ENCODE results near the gene TIMM17A. TPM values are rescaled to one million over a fixed set of nuclear protein-coding genes. Genes with fewer than 3 reads are reported as not detected.

Gene TIMM17A
- total RNA-seq, 1 experiment from 2014 or later: 56.1 TPM

DNA sequence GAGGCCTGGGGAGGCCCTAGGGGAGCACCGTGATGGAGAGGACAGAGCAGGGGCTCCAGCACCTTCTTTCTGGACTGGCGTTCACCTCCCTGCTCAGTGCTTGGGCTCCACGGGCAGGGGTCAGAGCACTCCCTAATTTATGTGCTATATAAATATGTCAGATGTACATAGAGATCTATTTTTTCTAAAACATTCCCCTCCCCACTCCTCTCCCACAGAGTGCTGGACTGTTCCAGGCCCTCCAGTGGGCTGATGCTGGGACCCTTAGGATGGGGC lies 60.3 kb downstream of the TIMM17A start:
- DNase-seq (ENCODE audit: low spot score): no peak
- Mint-ChIP-seq H3K9me3 (no peaks in the 10 kb centered on the region), H3K4me3 (no peak overlapping the region), H3K27ac (no peak overlapping the region), H3K27me3 (ENCODE audit: low read depth) (no peaks in the 10 kb centered on the region), H3K36me3 (peaks cover 11% of the 10 kb centered on the region), H3K4me1 (peaks cover 30% of the 10 kb centered on the region)
- ChIA-PET CTCF (interaction anchor here (2.0 kb wide), 1 partner anchor 10 kb away, joined by 4 read pairs; no protein-coding TSS in a partner anchor), POLR2A (interaction anchor here (0.6 to 1.2 kb wide), 2 partner anchors 30 to 119 kb away, joined by 3 to 5 read pairs; no protein-coding TSS in a partner anchor)
- ATAC-seq: no peak
- TF ChIP-seq, protein P1, sequence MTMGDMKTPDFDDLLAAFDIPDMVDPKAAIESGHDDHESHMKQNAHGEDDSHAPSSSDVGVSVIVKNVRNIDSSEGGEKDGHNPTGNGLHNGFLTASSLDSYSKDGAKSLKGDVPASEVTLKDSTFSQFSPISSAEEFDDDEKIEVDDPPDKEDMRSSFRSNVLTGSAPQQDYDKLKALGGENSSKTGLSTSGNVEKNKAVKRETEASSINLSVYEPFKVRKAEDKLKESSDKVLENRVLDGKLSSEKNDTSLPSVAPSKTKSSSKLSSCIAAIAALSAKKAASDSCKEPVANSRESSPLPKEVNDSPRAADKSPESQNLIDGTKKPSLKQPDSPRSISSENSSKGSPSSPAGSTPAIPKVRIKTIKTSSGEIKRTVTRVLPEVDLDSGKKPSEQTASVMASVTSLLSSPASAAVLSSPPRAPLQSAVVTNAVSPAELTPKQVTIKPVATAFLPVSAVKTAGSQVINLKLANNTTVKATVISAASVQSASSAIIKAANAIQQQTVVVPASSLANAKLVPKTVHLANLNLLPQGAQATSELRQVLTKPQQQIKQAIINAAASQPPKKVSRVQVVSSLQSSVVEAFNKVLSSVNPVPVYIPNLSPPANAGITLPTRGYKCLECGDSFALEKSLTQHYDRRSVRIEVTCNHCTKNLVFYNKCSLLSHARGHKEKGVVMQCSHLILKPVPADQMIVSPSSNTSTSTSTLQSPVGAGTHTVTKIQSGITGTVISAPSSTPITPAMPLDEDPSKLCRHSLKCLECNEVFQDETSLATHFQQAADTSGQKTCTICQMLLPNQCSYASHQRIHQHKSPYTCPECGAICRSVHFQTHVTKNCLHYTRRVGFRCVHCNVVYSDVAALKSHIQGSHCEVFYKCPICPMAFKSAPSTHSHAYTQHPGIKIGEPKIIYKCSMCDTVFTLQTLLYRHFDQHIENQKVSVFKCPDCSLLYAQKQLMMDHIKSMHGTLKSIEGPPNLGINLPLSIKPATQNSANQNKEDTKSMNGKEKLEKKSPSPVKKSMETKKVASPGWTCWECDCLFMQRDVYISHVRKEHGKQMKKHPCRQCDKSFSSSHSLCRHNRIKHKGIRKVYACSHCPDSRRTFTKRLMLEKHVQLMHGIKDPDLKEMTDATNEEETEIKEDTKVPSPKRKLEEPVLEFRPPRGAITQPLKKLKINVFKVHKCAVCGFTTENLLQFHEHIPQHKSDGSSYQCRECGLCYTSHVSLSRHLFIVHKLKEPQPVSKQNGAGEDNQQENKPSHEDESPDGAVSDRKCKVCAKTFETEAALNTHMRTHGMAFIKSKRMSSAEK (CRISPR knock-in tag; IDR thresholded peaks at IDR 0.05; ENCODE audit: borderline replicate concordance): no peak
- TF ChIP-seq FOXP1 (CRISPR knock-in tag; IDR thresholded peaks at IDR 0.05; ENCODE audit: borderline replicate concordance) (no peak), JUN (CRISPR knock-in tag; IDR thresholded peaks at IDR 0.05) (no peak), KAT7 (CRISPR knock-in tag; IDR thresholded peaks at IDR 0.05; ENCODE audit: borderline replicate concordance) (no peak), FOXJ3 (CRISPR knock-in tag; IDR thresholded peaks at IDR 0.05; ENCODE audit: borderline replicate concordance) (no peak), RELA (CRISPR knock-in tag; IDR thresholded peaks at IDR 0.05; ENCODE audit: borderline replicate concordance) (no peak), ZBTB21 (CRISPR knock-in tag; IDR thresholded peaks at IDR 0.05; ENCODE audit: borderline replicate concordance) (no peak)
- TF ChIP-seq, protein P2, sequence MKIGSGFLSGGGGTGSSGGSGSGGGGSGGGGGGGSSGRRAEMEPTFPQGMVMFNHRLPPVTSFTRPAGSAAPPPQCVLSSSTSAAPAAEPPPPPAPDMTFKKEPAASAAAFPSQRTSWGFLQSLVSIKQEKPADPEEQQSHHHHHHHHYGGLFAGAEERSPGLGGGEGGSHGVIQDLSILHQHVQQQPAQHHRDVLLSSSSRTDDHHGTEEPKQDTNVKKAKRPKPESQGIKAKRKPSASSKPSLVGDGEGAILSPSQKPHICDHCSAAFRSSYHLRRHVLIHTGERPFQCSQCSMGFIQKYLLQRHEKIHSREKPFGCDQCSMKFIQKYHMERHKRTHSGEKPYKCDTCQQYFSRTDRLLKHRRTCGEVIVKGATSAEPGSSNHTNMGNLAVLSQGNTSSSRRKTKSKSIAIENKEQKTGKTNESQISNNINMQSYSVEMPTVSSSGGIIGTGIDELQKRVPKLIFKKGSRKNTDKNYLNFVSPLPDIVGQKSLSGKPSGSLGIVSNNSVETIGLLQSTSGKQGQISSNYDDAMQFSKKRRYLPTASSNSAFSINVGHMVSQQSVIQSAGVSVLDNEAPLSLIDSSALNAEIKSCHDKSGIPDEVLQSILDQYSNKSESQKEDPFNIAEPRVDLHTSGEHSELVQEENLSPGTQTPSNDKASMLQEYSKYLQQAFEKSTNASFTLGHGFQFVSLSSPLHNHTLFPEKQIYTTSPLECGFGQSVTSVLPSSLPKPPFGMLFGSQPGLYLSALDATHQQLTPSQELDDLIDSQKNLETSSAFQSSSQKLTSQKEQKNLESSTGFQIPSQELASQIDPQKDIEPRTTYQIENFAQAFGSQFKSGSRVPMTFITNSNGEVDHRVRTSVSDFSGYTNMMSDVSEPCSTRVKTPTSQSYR (CRISPR knock-in tag; IDR thresholded peaks at IDR 0.05): no peak

DNA sequence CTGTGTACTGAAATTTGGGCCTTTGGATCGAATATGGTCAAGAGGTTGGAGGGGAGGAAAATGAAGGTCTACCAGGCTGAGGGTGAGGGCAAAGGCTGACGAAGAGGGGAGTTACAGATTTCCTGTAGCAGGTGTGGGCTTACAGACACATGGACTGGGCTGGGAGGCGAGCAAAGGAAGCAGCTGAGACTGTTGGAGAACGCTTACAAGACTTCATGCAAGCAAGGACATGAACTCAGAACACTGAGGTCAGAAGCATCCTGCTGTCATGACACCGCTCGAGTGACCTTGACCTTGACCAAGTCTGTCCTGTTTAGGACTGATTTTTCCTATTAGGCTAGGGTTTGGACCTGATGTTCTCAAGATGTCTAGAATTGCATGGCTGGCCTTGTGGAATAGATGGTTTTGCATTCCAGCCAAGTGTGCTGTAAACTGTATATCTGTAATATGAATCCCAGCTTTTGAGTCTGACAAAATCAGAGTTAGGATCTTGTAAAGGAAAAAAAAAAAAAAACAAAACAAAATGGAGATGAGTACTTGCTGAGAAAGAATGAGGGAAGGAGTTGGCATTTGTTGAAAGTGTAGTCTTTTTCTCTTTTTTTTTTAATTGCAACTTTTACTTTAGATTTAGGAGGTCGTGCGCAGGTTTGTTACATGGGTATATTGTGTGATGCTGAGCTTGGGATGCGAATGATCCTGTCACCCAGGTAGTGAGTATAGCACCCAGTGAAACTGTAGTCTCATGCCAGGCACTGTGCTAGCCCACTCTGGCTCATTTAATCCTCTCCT lies 60.9 kb downstream of the TIMM17A start:
- ATAC-seq (no peak), DNase-seq (ENCODE audit: low spot score) (no peak)
- peaks cover 24% of the 10 kb centered on the region for H3K4me1 Mint-ChIP-seq
- H3K36me3 Mint-ChIP-seq: peaks cover 11% of the 10 kb centered on the region
- POLR2A ChIA-PET: interaction anchor here (0.9 to 1.2 kb wide), 2 partner anchors 69 to 119 kb away, joined by 3 read pairs; no protein-coding TSS in a partner anchor
- no peaks in the 10 kb centered on the region for H3K27me3 Mint-ChIP-seq (ENCODE audit: low read depth)
- no peak overlapping the region for H3K4me3 Mint-ChIP-seq
- CTCF ChIA-PET: interaction anchor here (0.7 to 2.3 kb wide), 2 partner anchors 120 to 138 kb away, joined by 3 to 7 read pairs; no protein-coding TSS in a partner anchor
- H3K9me3 Mint-ChIP-seq: no peaks in the 10 kb centered on the region
- TF ChIP-seq, protein P3, sequence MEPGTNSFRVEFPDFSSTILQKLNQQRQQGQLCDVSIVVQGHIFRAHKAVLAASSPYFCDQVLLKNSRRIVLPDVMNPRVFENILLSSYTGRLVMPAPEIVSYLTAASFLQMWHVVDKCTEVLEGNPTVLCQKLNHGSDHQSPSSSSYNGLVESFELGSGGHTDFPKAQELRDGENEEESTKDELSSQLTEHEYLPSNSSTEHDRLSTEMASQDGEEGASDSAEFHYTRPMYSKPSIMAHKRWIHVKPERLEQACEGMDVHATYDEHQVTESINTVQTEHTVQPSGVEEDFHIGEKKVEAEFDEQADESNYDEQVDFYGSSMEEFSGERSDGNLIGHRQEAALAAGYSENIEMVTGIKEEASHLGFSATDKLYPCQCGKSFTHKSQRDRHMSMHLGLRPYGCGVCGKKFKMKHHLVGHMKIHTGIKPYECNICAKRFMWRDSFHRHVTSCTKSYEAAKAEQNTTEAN (CRISPR knock-in tag; IDR thresholded peaks at IDR 0.05): no peak
- no peak for TF ChIP-seq SP1 (CRISPR knock-in tag; conservative IDR thresholded peaks at IDR 0.05)
- TF ChIP-seq ELF4 (CRISPR knock-in tag; IDR thresholded peaks at IDR 0.05; ENCODE audit: low read depth): no peak
- no peak for TF ChIP-seq NR3C1 (CRISPR knock-in tag; conservative IDR thresholded peaks at IDR 0.05; ENCODE audit: low read depth)
- TF ChIP-seq, protein P4, sequence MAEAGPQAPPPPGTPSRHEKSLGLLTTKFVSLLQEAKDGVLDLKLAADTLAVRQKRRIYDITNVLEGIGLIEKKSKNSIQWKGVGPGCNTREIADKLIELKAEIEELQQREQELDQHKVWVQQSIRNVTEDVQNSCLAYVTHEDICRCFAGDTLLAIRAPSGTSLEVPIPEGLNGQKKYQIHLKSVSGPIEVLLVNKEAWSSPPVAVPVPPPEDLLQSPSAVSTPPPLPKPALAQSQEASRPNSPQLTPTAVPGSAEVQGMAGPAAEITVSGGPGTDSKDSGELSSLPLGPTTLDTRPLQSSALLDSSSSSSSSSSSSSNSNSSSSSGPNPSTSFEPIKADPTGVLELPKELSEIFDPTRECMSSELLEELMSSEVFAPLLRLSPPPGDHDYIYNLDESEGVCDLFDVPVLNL (CRISPR knock-in tag; IDR thresholded peaks at IDR 0.05; ENCODE audit: borderline replicate concordance, low read depth): no peak
- no peak for TF ChIP-seq ETV6 (CRISPR knock-in tag; IDR thresholded peaks at IDR 0.05)
- TF ChIP-seq, protein P5, sequence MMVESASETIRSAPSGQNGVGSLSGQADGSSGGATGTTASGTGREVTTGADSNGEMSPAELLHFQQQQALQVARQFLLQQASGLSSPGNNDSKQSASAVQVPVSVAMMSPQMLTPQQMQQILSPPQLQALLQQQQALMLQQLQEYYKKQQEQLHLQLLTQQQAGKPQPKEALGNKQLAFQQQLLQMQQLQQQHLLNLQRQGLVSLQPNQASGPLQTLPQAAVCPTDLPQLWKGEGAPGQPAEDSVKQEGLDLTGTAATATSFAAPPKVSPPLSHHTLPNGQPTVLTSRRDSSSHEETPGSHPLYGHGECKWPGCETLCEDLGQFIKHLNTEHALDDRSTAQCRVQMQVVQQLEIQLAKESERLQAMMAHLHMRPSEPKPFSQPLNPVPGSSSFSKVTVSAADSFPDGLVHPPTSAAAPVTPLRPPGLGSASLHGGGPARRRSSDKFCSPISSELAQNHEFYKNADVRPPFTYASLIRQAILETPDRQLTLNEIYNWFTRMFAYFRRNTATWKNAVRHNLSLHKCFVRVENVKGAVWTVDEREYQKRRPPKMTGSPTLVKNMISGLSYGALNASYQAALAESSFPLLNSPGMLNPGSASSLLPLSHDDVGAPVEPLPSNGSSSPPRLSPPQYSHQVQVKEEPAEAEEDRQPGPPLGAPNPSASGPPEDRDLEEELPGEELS (CRISPR knock-in tag; IDR thresholded peaks at IDR 0.05): no peak
- no peak for TF ChIP-seq CREM (CRISPR knock-in tag; IDR thresholded peaks at IDR 0.05)
- TF ChIP-seq, protein P6, sequence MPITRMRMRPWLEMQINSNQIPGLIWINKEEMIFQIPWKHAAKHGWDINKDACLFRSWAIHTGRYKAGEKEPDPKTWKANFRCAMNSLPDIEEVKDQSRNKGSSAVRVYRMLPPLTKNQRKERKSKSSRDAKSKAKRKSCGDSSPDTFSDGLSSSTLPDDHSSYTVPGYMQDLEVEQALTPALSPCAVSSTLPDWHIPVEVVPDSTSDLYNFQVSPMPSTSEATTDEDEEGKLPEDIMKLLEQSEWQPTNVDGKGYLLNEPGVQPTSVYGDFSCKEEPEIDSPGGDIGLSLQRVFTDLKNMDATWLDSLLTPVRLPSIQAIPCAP (CRISPR knock-in tag; IDR thresholded peaks at IDR 0.05): no peak
- TF ChIP-seq ZNF671 (CRISPR knock-in tag; IDR thresholded peaks at IDR 0.05): no peak
- TF ChIP-seq HMGA2 (CRISPR knock-in tag; IDR thresholded peaks at IDR 0.05): no peak
- TF ChIP-seq, protein P7, sequence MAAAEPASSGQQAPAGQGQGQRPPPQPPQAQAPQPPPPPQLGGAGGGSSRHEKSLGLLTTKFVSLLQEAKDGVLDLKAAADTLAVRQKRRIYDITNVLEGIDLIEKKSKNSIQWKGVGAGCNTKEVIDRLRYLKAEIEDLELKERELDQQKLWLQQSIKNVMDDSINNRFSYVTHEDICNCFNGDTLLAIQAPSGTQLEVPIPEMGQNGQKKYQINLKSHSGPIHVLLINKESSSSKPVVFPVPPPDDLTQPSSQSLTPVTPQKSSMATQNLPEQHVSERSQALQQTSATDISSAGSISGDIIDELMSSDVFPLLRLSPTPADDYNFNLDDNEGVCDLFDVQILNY (CRISPR knock-in tag; IDR thresholded peaks at IDR 0.05): no peak
- H3K27ac Mint-ChIP-seq: peak overlapping the region; percentile 69
